ENCODE measurements around the gene EIF2B2. TPM values are rescaled to one million over a fixed set of nuclear protein-coding genes. Genes with fewer than 3 reads are reported as not detected.

Gene EIF2B2
- total and polyA plus RNA-seq, 2 of the 13 experiments (the other 11 are each of a cell fraction or from before 2014, with no cell fraction given): 54.4 to 78.6 TPM

DNA sequence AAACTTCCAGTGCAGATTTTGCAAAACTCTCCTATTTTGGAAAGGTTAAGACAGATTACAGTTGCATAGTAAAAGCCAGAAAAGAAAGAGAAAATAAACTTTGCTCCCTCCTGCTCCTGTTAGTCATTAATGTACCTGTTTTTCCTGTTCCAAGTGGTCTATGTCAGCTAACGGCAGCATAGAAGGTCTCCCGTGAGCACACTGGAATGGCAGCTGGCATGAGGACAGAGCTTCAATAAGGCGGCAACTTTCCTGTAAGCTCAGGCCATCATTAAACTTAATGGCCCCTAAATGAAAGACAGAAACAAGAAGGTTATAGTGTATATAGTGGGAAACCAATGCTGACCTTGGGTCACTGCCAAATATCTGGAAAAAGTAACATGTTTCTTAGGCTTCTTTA, 16.0 kb downstream of the EIF2B2 start:
- Histone ChIP-seq H3K9ac (ENCODE audit: insufficient read depth, low read depth, low read length) (no peak overlapping the region), H3K4me1 (ENCODE audit: insufficient read depth, low read length) (no peaks in the 10 kb centered on the region), H4K20me1 (ENCODE audit: insufficient read depth, low read length) (no peaks in the 10 kb centered on the region), H3K27me3 (ENCODE audit: control insufficient read depth in 1 of 2, insufficient read depth in 2 of 2, low read length in 2 of 2) (no peaks in the 10 kb centered on the region; a peak in 1 of 5 replicates), H3K27ac (ENCODE audit: extremely low read length, insufficient read depth, low read length) (no peak overlapping the region), H3K4me2 (ENCODE audit: low read depth, low read length) (no peak overlapping the region), H3K36me3 (replicated peaks in 1 of 2; ENCODE audit: control insufficient read depth in 1 of 2, insufficient read depth in 2 of 2, low read length in 2 of 2) (peaks cover 19 to 74% of the 10 kb centered on the region in 2 experiments), H3K9me3 (ENCODE audit: low read length) (no peaks in the 10 kb centered on the region), H3K4me3 (replicated peaks in 1 of 3; ENCODE audit: insufficient read depth in 1 of 3, low read depth in 2 of 3, low read length in 3 of 3) (no peak overlapping the region), H3K79me2 (ENCODE audit: insufficient read depth, low read length) (no peaks in the 10 kb centered on the region), H2AFZ (ENCODE audit: low read length) (no peak overlapping the region)
- WGBS (ENCODE audit: low lambda C conversion rate): 95% methylated on average over 3 of the region's 3 CpGs
- intact Hi-C loops (cut with micrococcal nuclease; ENCODE audit: unreplicated experiment) (no loop called here), in situ Hi-C loops (cut with HindIII; ENCODE audit: extremely low pct_ligation_motif_present, low pct_unique_long_range_greater_than_20kb) (no loop called here)
- ATAC-seq (no peak), FAIRE-seq (no peak), DNase-seq (ENCODE audit: low spot score) (no peak)
- CTCF ChIA-PET (ENCODE audit: low intra/inter-chr PET ratio, low total read pairs): no interaction called here
- POLR2A ChIA-PET: interaction anchor here (1.1 to 1.5 kb wide), 2 partner anchors 16 to 24 kb away, joined by 3 read pairs; partner anchors contain the start of gene EIF2B2
- no TSS peak for BruUV-seq (replicated peaks)
- TF ChIP-seq ZNF569 (CRISPR knock-in tag; IDR thresholded peaks at IDR 0.05; ENCODE audit: borderline replicate concordance): no peak
- no peak for TF ChIP-seq ZNF644 (CRISPR knock-in tag; IDR thresholded peaks at IDR 0.05; ENCODE audit: low read depth)
- no peak for TF ChIP-seq REXO4 (CRISPR knock-in tag; IDR thresholded peaks at IDR 0.05; ENCODE audit: borderline replicate concordance)
- TF ChIP-seq, protein P1, sequence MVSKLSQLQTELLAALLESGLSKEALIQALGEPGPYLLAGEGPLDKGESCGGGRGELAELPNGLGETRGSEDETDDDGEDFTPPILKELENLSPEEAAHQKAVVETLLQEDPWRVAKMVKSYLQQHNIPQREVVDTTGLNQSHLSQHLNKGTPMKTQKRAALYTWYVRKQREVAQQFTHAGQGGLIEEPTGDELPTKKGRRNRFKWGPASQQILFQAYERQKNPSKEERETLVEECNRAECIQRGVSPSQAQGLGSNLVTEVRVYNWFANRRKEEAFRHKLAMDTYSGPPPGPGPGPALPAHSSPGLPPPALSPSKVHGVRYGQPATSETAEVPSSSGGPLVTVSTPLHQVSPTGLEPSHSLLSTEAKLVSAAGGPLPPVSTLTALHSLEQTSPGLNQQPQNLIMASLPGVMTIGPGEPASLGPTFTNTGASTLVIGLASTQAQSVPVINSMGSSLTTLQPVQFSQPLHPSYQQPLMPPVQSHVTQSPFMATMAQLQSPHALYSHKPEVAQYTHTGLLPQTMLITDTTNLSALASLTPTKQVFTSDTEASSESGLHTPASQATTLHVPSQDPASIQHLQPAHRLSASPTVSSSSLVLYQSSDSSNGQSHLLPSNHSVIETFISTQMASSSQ (IDR thresholded peaks at IDR 0.05; ENCODE audit: low read depth): no peak
- TF ChIP-seq, protein P1 (CRISPR knock-in tag; IDR thresholded peaks at IDR 0.05; ENCODE audit: borderline replicate concordance): no peak
- TF ChIP-seq, protein P2, sequence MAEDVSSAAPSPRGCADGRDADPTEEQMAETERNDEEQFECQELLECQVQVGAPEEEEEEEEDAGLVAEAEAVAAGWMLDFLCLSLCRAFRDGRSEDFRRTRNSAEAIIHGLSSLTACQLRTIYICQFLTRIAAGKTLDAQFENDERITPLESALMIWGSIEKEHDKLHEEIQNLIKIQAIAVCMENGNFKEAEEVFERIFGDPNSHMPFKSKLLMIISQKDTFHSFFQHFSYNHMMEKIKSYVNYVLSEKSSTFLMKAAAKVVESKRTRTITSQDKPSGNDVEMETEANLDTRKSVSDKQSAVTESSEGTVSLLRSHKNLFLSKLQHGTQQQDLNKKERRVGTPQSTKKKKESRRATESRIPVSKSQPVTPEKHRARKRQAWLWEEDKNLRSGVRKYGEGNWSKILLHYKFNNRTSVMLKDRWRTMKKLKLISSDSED (CRISPR knock-in tag; IDR thresholded peaks at IDR 0.05): no peak

Measured in HepG2 (cell line).